HG02759 (cell line): ENCODE measurements around the gene SHE.
"Not testable (repeated sequence)": the region's sequence is repeated elsewhere in the genome, so short reads cannot be mapped to it uniquely, and the experiment has no call there.

Experiments used
- ATAC-seq: cut with Tn5 transposase; IDR thresholded peaks from one replicate; pipeline ENCODE4 v1.9.1; 2021; ENCODE audit warnings: mild to moderate bottlenecking, moderate library complexity; ENCODE audit not compliant: unreplicated experiment

Gene SHE

DNA sequence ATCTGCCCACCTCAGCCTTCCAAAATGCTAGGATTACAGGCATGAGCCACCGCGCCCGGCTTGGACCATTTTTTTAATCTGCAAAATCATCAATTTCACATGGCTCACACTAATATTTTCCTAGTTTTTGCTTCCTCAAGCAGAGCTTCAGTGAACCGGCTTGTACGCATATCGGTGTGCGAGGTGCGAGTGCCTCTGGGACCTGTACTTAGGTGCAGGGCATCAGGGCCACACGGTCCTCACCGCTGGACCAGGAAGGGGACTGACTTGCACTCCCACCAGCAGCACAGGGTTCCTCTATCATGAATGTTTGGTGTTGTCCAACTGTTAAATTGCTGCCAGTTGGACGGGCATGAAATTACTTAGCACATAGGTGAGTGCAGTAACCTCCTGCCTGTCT lies 15.4 kb upstream of the SHE start:
- no peak for ATAC-seq

DNA sequence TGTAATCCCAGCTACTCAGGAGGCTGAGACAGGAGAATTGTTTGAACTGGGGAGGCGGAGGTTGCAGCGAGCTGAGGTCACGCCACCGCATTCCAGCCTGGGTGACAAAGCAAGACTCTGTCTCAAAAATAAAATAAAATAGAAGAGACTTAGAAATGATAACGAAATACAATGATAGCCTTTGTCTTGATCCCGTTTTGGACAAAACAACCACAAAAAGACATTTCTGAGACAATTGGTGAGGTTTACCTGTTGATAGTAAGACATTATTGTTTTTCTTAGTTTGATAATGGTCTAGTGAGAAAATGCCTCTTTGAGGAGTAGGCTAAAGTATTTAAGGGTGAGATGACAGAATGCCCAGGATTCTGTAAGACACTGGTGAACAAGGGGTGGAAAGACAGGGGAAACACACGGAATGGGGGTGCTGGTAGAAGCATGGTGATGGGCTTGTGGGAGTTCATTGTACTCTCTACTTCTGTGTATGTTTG lies 11.9 kb upstream of the SHE start:
- no peak for ATAC-seq

DNA sequence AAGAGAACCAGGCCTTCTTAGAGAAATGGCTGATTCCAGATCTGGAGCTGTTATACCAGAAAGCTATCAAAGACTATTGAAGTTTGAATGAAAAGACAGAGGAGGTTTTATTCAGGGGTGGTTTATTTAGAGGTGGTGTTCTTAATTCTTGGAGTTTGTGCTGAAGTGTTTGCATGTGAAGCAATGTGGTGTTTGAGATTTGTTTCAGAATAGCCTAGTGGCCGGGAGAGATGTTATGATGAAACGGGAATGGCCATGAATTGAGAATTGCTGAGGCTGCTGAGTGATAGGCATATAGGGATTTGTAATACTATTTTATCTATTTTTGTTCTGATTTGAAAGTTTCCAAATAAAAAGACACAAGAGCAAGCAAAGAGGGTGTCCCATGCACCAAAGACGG lies 10.5 kb upstream of the SHE start:
- no peak for ATAC-seq

DNA sequence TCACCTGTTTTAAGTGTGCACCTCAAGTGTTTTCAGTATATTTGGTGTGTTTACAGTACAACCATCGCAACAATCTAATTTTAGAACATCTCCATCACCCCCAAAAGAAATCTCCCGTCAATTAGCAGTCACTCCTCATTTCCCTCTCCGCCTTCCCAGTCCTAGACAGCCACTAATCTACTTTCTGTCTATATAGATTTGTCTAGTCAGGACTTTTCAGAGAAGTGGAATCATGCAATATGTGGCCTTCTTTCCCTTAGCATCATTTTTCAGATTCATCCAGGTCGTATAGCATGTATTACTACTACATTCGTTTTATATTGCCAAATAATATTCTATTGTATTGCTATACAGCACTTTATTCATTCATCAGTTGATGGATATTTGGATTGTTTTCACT lies 1.7 kb upstream of the SHE start:
- no peak for ATAC-seq

DNA sequence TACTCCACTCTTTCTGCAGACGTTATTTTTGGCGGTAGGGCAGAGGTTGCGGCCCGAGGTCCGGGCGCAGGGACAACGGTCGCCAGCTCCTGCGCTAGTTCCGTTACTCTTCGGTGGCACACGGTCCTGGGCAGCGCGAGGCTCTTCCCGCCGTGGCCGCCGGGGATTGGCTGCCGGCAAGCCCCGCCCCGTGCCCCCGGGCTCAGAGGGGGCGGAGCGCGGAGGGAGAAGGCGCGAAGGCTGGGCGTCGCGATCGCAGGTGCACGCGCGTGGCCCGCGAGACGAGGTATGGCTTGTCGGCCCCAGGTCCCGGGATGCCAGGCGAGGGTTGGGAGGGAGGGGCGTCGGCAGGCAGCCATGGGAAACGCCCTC lies 518 bp upstream of the SHE start:
- ATAC-seq, result no peak

DNA sequence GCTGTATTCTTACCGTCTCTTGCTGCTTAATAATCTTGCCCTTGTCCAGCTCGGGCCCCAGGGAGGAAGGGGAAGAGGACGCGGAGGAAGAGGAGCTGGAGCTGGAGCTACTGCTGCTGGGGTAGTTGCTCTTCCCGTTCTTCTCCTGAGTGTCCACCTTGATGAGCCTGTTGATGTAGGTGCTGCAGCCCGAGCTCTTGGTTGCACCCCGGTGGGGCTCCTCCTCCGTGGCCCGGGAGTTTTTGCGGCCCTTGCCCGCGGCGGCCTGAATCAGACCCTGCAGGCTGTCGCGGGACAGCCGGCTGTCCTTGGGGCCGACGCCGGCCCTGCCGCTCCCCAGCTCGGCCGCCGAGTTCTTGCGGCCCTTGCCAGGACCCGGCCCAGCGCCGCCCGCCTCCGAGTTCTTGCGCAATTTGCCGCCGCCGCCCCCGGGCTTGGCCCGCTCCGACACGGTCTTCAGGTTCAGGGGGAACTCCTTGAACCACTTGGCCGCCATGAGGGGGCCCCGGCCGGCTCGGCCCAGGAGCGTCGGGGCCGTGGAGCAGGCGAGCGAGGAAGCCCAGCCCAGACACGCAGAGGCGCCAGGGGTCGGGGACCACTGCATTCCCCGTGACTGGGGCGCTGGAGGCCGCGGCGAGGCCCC lies 668 bp downstream of the SHE start:
- ATAC-seq, result no peak

DNA sequence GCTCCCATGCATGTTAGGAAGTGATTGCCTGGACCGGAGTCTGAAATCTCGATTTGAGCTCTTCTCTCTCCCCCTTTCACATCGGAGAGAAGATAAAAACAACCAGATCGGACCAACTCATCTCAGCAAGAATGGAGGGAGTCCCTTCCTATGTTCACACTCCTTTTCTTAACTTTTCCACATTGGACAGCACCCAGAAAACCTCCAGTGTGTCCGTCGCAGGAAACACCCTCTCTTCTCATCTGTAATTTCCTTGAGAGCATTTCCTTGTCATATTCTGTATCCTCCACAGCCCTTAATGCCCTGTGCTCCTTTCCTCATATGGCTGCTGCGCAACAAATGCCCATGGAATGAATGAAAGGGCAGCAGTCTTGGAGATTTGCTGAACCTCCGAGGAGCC lies 1.7 kb downstream of the SHE start:
- no peak for ATAC-seq

DNA sequence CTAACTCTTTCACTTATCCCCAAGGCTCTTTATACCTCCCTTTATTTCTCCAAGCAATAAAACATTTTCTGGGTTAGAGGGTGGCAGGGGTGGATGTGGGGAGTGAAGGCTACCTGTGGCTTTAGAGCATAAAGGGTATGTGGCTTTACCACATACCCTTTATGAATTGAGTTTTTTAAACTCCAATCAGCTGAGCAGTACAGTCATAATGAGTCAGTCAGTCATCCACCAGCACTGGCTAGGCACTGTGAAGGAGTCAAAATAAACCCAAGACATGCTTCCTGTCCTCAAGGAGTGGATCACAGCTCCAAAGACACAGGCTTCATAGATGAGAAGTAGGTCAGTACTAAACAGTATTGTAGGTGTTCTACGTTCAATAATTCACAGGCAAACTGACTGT lies 2.8 kb downstream of the SHE start:
- ATAC-seq, result no peak

DNA sequence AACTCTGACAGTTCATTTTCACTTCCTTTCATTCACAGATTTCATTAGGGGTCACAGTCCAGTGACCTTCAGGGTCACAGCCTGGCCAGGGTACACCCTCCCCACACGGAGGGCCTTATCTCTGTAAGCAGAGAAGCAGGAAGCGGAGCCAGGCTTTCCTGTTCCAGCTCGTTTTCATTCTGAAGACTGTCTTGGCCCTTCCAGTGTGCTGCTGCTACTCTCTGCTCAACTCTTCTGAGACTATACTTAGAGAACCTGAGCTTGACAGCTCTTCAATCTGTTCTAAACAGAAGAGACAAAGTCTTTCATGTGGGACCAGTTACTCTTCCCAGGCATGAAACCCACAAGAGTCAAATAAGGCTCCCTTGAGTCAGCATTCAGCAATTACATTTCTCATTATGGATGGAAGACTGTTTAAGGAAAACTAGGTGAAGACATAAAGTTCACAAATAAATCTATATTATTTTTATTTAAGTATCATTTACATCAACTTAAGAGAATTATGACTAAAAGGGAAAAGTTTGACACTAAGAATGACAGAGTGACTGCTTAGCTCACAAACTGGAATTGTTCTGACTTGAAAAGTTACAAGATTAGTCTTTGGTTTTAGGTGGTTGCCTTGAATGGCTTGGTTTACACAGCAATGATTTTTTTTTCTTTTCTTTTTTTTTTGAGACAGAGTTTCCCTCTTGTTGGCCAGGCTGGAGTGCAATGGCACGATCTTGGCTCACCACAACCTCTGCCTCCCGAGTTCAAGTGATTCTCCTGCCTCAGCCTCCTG lies 5.0 kb downstream of the SHE start:
- no peak for ATAC-seq

DNA sequence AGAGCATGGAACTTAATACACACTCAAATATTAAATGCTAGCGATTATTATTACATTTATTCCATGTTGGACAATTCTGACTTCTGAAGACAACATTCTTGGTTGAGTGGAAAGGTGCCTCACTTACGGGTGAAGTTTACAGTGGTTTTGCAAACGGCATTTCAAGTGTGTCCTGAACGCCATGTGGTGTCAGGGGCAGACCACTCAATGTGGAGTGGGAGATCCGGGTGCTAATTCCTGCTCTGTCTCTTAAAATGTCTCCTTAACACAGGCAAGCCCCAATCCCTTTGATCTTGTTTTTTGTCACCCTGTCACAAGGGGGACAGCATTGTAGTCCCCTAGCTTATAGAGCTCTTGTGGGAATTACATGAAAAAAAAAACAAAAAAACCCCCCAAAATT lies 5.8 kb downstream of the SHE start:
- no peak for ATAC-seq

DNA sequence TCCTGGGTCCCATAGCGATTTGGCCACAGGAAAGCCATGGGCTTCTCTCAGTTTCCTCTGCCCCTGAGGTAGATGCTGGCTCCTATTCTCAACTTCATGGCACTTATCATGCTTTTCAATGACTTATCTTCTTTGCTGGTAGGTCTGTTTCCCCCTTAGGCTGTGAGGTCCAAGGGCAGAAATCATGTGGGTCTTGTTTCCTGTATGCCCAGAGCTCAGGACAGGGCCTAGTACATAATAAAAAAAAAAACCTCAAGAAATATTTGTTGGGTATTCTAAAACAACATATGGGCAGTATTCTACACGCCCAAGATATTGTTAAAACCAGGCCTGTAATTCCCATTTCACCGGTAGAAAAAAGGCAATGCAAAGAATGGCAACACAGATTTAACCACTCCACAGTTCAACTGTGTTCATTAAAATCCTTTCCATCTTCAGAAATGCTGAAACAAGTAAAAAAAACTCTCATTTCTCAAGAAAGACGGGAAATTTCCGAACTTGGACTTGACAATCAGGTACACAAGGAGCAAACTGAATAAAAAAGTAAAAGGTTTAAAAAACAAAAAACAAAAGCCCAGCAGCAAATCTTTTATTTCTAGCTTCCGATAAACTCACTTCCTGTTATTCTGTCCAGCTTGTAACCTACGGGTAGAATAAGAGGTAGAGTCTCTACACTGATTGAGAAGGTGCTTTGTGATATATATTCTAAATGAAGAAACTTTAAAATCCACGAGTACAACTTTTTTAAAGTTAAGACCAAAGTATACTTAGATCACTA lies 6.5 kb downstream of the SHE start:
- no peak for ATAC-seq

DNA sequence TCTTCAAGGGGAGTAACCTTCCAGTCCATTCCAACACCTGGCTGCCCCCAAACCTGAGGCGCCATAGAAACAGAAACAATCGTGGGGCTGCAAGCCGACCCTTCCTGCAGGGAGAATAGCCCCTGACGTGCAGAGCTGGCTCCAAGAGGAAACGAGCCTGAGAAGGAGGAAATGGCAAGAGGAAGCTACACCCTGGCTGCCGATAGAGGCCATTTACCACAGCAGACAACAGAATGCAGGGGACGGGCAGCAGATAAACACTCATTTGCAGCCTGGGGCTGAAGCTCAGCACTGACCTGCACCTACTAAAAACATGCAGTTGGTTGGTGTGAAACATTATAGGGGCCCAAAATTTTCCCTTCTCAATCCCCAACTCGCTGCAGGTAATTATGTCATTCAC lies 8.9 kb downstream of the SHE start:
- no peak for ATAC-seq

DNA sequence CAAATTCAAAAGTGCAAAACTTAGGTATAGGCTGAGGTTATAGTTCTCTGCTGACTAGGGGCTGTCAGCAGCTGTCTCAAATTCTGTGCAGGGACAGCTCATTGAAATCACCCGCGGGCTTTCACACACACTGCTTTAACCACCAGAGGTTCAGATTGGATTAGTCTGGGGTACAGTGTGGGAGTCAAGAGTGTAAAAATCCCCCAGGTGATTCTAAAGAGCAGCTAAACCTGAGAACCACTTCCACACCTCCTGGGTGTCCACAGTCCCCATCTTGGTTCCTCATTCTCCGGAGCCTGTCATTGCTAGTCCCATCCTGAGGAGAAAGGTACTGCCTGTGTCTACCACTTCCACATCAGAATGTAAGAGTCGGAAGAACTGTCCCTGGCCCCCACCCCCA lies 10.1 kb downstream of the SHE start:
- ATAC-seq, result no peak

DNA sequence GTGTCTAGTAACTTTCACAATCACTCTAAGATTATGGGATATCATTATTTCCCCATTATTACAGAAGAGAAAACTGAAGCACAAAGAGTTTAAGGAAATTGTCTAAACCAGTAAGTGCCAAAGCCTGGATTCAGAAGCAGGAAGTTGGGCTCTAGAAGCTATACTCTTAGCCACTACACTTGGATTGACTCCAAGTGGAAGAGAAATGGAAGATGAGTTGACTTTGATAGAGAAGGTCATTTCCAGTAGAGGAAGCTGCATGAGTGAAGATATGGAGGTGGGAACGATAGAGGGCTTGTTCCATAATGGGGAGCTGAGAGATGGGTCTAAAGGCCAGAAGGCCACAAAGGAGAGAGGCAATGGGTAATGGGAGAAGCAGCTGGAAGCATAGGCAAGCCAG lies 11.9 kb downstream of the SHE start:
- no peak for ATAC-seq

DNA sequence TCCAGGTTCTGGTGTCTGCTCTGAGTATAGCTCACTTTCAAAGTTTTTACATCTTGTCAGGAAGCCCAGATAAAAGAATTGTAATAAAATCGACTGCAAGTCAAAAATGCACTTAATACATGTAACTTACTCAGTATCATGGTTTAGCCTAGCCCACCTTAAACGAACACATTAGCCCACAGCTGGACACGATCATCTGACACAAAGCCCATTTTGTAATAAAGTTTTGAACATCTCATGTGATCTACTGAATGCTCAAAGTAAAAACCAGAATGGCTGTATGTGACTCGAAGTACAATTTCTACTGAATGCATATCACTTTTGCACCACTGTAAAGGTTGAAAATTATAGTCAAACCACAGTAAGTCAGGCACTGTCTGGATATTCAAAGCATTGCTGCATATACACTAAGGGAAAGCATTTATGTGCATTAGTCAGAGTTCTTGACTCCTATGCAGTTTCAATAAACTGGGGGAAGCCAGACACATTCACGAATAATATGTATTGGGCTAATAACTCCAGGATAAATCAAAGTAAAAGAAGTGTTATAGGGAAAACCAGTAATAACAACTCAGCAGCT lies 12.4 kb downstream of the SHE start:
- ATAC-seq, result no peak

DNA sequence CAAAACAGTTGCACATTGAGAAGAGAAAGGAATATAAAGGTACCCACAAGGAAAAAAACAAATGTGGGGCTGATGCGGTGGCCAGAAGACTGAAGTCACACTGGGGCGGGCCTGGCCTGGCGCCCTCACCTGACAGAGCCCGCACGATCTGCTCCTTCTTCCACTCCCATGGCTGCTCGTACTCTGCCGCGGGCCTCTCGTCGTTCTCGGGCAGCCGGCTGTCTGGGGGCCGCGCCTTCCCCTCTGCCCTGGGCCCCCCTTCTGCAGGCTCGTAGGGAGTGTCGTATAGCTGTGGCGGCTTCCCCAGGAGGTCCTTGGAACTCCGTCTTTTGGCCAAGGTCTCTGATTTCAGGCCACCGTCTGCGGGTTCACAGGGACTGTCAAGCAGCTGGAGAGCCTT lies 13.3 kb downstream of the SHE start:
- no peak for ATAC-seq

DNA sequence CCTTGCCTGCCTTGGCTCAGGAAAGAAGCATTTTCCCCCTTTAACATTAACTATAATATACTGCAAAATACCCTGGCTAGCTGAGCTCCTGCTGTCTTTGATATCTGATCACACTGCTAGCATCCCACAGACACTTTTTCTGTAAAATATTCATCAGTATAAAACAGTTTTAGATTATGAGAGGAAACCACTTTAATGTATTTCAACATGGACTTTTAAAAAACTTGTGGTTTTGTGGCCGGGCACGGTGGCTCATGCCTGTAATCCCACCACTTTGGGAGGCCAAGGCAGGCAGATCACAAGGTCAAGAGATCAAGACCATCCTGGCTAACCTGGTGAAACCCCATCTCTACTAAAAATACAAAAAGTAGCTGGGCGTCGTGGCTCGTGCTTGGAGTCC lies 15.5 kb downstream of the SHE start:
- not testable (repeated sequence) for ATAC-seq

DNA sequence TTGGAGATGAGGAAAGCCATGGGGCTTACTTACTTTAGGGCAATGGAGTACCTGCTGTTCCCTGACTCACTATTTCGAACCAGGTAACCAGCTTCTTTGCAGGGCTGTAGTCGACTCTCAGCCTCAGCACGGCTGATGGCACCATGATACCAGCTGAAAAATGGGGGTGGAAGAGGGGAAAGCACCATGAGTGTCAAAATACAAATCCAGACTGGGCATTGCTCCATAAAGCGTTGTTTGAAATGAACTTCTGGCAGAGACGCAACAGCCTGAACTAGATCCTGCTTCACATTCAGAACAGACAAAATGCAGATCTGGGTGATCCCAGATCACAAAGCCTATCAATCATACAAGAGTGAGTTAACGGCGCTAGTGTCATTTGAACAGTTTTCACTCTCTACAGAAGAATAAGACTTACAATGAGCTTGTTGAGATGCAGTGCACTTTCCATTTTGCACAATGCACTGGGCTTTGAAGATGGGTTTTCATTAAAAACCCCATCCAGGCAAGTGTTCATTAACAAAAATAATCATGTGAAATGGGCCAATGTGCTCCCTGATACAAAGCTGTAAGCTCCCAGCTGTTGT lies 16.2 kb downstream of the SHE start:
- no peak for ATAC-seq

DNA sequence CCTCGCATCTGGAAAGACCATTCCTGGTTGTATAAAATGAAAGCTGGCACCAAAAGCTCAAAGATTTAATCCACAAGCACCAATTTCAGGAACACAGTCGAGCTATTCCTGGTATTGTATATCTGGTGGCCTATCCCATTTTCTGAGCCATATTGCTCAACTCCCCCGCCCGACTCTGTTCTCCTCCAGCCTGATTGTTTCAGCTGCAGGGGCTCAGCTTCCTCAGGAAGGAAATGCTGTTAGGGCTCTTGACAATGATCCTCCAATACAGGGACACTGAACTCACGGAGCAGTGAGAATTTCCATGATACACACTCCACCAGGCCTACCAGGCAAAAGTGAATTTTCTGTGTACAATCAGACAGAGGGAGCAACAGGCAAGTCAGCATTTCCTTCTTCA lies 17.1 kb downstream of the SHE start:
- no peak for ATAC-seq

DNA sequence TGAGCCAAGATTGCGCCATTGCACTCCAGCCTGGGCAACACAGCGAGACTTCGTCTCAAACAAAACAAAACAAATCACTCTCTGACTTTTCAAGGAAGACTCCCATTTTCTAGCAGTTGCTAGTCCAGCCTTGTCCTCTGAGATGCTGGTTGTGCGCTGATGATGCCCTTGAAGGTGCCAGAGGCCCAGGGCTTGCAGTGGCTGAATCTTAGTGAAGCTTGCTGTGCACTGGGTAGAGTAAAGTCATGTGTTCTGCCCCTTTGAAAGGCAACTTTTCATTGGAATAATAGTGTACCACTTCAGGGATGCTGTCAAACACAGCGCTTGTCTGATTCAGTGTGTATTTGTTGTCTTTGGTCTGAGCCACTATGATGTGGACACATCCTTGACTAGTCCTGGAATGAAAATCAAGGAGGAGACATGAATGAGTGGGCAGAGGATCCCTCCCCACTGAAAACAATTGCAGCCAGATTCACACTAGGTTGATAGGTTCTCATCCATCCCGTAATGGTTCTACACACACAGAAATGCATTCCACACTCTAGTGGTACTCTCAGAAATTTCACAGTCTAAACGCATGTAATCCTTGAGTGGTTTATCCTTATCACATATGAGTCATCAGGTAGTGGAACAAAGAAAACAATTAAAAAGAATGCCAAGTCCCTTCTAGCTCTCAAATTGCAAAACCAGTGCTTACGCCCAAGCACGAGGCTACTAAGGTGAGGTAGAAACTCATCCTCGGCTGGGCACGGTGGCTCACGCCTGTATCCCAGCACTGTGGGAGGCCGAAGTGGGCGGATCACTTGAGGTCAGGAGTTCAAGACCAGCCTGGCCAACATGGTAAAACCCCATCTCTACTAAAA lies 18.0 kb downstream of the SHE start:
- no peak for ATAC-seq
